GM23248 (cell line): ENCODE measurements around the gene USF2.

Experiments
- EZH2 ChIP-seq: fragments of 200-600 bp; sonication (generic); IDR thresholded peaks from 2 replicates; pipeline ENCODE4 v1.6.1; 2018; ENCODE audit warnings: antibody characterized with exemption, mild to moderate bottlenecking; ENCODE audit not compliant: insufficient read depth, poor library complexity, severe bottlenecking
- EZH2phosphoT487 ChIP-seq: fragments of 200-600 bp; sonication (generic); IDR thresholded peaks from 2 replicates; pipeline ENCODE4 v1.6.1; 2018; ENCODE audit warnings: antibody characterized with exemption, moderate library complexity, mild to moderate bottlenecking, low read depth; ENCODE audit not compliant: insufficient read depth

DNA sequence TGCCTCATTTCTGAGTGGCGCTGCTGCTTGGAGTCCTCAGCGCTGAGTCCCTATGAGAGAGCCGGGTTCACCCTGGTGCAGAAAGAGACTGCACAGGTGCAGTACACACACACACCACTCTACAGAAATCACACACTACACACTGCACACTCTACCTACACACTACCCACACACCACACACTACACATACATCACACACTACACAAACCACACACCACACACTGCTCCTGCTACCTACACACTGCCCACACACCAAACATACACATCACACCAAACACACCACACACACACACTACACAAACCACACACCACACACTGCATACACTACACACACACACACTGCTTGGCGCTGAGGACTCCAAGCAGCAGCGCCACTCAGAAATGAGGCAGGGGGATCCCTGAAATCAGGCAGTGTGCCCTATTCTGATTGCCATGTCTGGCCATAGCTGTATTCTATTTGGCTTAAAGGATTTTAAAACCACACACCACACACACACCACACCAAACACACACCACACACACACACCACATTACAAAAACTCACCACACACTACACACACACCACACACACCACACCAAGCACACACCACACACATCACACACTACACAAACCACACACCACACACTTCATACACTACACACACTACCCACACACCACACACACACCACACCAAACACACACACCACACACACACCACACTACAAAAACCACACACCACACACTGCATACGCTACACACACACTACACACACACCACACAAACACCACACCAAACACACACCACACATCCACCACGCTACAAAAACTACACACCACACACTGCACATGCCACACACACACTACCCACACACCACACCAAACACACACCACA, 28.1 kb downstream of the USF2 start:
- TF ChIP-seq EZH2: no peak
- TF ChIP-seq EZH2phosphoT487: no peak
